22Rv1 (cell line): ENCODE measurements around the gene PRDM2.

Experiments
- H3K27ac ChIP-seq: fragments of 450-650 bp; 2 replicates; pipeline ENCODE4 v1.5.1; 2017
- CTCF ChIP-seq: fragments of 450-650 bp; IDR thresholded peaks from 2 replicates; pipeline ENCODE4 v1.5.1; 2017; ENCODE audit warnings: mild to moderate bottlenecking
- ZFX ChIP-seq: fragments of 450-650 bp; IDR thresholded peaks from 2 replicates; pipeline ENCODE4 v1.6.1; 2017; ENCODE audit warnings: antibody characterized with exemption, borderline replicate concordance

The PRDM2 gene

GRCh38 chr1:13699936-13700520 lies at the start of gene PRDM2:
PRDM2 (plus strand) TSS chr1:13700188; CDS start chr1:13715606, 15,418 bp downstream.
- H3K27ac ChIP-seq: no peak within 1 kb of the TSS
- TF ChIP-seq ZFX (no peak), CTCF (no peak)

GRCh38 chr1:13651279-13651678 lies 48.7 kb upstream of the PRDM2 start:
- H3K27ac ChIP-seq: no peak overlapping the region
- TF ChIP-seq ZFX (no peak), CTCF (no peak)

GRCh38 chr1:13652238-13652637 lies 47.8 kb upstream of the PRDM2 start:
- TF ChIP-seq ZFX (no peak), CTCF (no peak)
- H3K27ac ChIP-seq: no peak overlapping the region

- no peak overlapping the region for H3K27ac ChIP-seq
- TF ChIP-seq CTCF: no peak
- no peak for TF ChIP-seq ZFX
Observed at GRCh38 chr1:13661539-13661938, 38.4 kb upstream of the PRDM2 start.

GRCh38 chr1:13662493-13662892 lies 37.5 kb upstream of the PRDM2 start:
- H3K27ac ChIP-seq: no peak overlapping the region

GRCh38 chr1:13663969-13664368 lies 36.0 kb upstream of the PRDM2 start:
- no peak overlapping the region for H3K27ac ChIP-seq
- no peak for TF ChIP-seq ZFX
- TF ChIP-seq CTCF: no peak

More at GRCh38 chr1:13662493-13662892, 37.5 kb upstream of the PRDM2 start:
- no peak for TF ChIP-seq ZFX
- no peak for TF ChIP-seq CTCF

GRCh38 chr1:13664451-13664850 lies 35.5 kb upstream of the PRDM2 start:
- TF ChIP-seq CTCF (no peak), ZFX (no peak)
- no peak overlapping the region for H3K27ac ChIP-seq
